ENCODE measurements around the gene PTPN6. TPM values are rescaled to one million over a fixed set of nuclear protein-coding genes. Genes with fewer than 3 reads are reported as not detected.
A peak's percentile ranks its signal among the peaks of the same experiment; 100 is the strongest.

Gene PTPN6
- total and polyA plus RNA-seq, 2 of the 13 experiments (the other 11 are each of a cell fraction or from before 2014, with no cell fraction given) = 10.5 to 10.6 TPM

GRCh38 chr12:6927379-6928021, 23.7 kb upstream of the PTPN6 start, which contains the start of gene ATN1 (continued):
- TF ChIP-seq TFDP2 (CRISPR knock-in tag; IDR thresholded peaks at IDR 0.05) (0 out of 2 replicates have a peak, but pooled peaks have one; percentile 24), ZNF501 (CRISPR knock-in tag; IDR thresholded peaks at IDR 0.05) (peak; percentile 24; the same call in 1 of the 2 replicates), ELF3 (CRISPR knock-in tag; IDR thresholded peaks at IDR 0.05) (peak; percentile 31; the same call in 1 of the 2 replicates), ZNF567 (CRISPR knock-in tag; IDR thresholded peaks at IDR 0.05; ENCODE audit: borderline replicate concordance) (no peak), ZNF563 (CRISPR knock-in tag; IDR thresholded peaks at IDR 0.05) (peak; percentile 48; the same call in 1 of the 2 replicates), ZNF746 (CRISPR knock-in tag; IDR thresholded peaks at IDR 0.05) (peak; percentile 60; the same call in 1 of the 2 replicates), KDM2A (CRISPR knock-in tag; IDR thresholded peaks at IDR 0.05; ENCODE audit: borderline replicate concordance, low read depth) (peak; percentile 56), ZNF281 (CRISPR knock-in tag; IDR thresholded peaks at IDR 0.05; ENCODE audit: borderline replicate concordance) (peak; percentile 76), SALL1 (CRISPR knock-in tag; IDR thresholded peaks at IDR 0.05) (peak; percentile 41; the same call in 1 of the 2 replicates), ZFX (CRISPR knock-in tag; IDR thresholded peaks at IDR 0.05; ENCODE audit: low read depth) (peak; percentile 86), SRY (CRISPR knock-in tag; IDR thresholded peaks at IDR 0.05) (0 out of 2 replicates have a peak, but pooled peaks have one; percentile 6), MIER3 (CRISPR knock-in tag; IDR thresholded peaks at IDR 0.05; ENCODE audit: borderline replicate concordance) (0 out of 2 replicates have a peak, but pooled peaks have one; percentile 28), HDAC1 (CRISPR knock-in tag; IDR thresholded peaks at IDR 0.05) (peak; percentile 59; the same call in 1 of the 2 replicates), RBFOX2 (IDR thresholded peaks at IDR 0.05; ENCODE audit: low read depth, low read length) (peak; percentile 82), PATZ1 (CRISPR knock-in tag; IDR thresholded peaks at IDR 0.05) (peak; percentile 51), POLR2G (IDR thresholded peaks at IDR 0.05; ENCODE audit: low read depth, low read length) (peak; percentile 75), ZNF512B (CRISPR knock-in tag; IDR thresholded peaks at IDR 0.05; ENCODE audit: borderline replicate concordance) (no peak)
